NCI-H2171 (cell line): ENCODE data around the gene KCNMA1.
A peak's percentile ranks its signal among the peaks of the same experiment; 100 is the strongest.
"Not testable (repeated sequence)": the region's sequence is repeated elsewhere in the genome, so short reads cannot be mapped to it uniquely, and the experiment has no call there.

Experiments used
- DNase-seq: peaks from one replicate; lab custom pipeline; 2025; lab: John Stamatoyannopoulos, UW

The KCNMA1 gene

GRCh38 chr10:77531441-77532001 is 106.1 kb downstream of the KCNMA1 start:
- peak; percentile 11 for DNase-seq

- DNase-seq = no peak
Observed at GRCh38 chr10:77530011-77530410, 107.6 kb downstream of the KCNMA1 start.

- DNase-seq = no peak
Observed at GRCh38 chr10:77529050-77529576, 108.5 kb downstream of the KCNMA1 start.

GRCh38 chr10:77527839-77528238 is 109.8 kb downstream of the KCNMA1 start:
- no peak for DNase-seq

GRCh38 chr10:77526868-77527617 is 110.6 kb downstream of the KCNMA1 start:
- DNase-seq = peak; percentile 10

GRCh38 chr10:77524281-77524711 is 113.3 kb downstream of the KCNMA1 start:
- no peak for DNase-seq

- DNase-seq = no peak
Observed at GRCh38 chr10:77522268-77522809, 115.3 kb downstream of the KCNMA1 start.

GRCh38 chr10:77520995-77521394 is 116.6 kb downstream of the KCNMA1 start:
- no peak for DNase-seq

GRCh38 chr10:77520290-77520689 is 117.3 kb downstream of the KCNMA1 start:
- DNase-seq = no peak

- not testable (repeated sequence) for DNase-seq
Observed at GRCh38 chr10:77519791-77520190, 117.8 kb downstream of the KCNMA1 start.

- DNase-seq = no peak
Observed at GRCh38 chr10:77518910-77519274, 118.7 kb downstream of the KCNMA1 start.

- DNase-seq = no peak
Observed at GRCh38 chr10:77518241-77518909, 119.2 kb downstream of the KCNMA1 start.

GRCh38 chr10:77516575-77516974 is 121.0 kb downstream of the KCNMA1 start:
- DNase-seq = no peak

- DNase-seq = no peak
Observed at GRCh38 chr10:77514870-77515269, 122.7 kb downstream of the KCNMA1 start.

GRCh38 chr10:77513781-77514331 is 123.8 kb downstream of the KCNMA1 start:
- peak; percentile 48 for DNase-seq

GRCh38 chr10:77513220-77513619 is 124.4 kb downstream of the KCNMA1 start:
- no peak for DNase-seq

- DNase-seq = no peak
Observed at GRCh38 chr10:77512219-77512578, 125.4 kb downstream of the KCNMA1 start.

GRCh38 chr10:77511498-77512218 is 126.0 kb downstream of the KCNMA1 start:
- no peak for DNase-seq

GRCh38 chr10:77510695-77511094 is 126.9 kb downstream of the KCNMA1 start:
- DNase-seq = no peak

GRCh38 chr10:77510294-77510693 is 127.3 kb downstream of the KCNMA1 start:
- no peak for DNase-seq

GRCh38 chr10:77509391-77509790 is 128.2 kb downstream of the KCNMA1 start:
- DNase-seq = no peak
